MCF 10A (cell line): ENCODE results near the gene ZNF44. TPM values are rescaled to one million over a fixed set of nuclear protein-coding genes. Genes with fewer than 3 reads are reported as not detected.

Experiments
- BruUV-seq: library from RNA; stranded (reverse); fragments of 400-500 nt; replicated peaks from 2 replicates; lab custom pipeline; 2021; lab: Mats Ljungman, UMichigan
- CTCF ChIA-PET: fragments of 300-600 bp; sonication (Branson Sonifier 250); formaldehyde crosslinking; extraction: SDS; loops from one replicate; lab custom pipeline; 2021; ENCODE audit warnings: antibody characterized with exemption, inconsistent platforms; lab: Yijun Ruan, JAX
- POLR2A ChIA-PET: fragments of 300-600, 350-650 bp; sonication (Branson Sonifier 250); formaldehyde crosslinking; extraction: SDS; loops from one replicate; lab custom pipeline; 2020; ENCODE audit warnings: antibody characterized with exemption, inconsistent platforms; lab: Yijun Ruan, JAX
- DNase-seq: peaks from one replicate; pipeline ENCODE4 v3.0.0-alpha.2; 2018; ENCODE audit not compliant: unreplicated experiment
- H3K27ac Mint-ChIP-seq: one replicate; pipeline ENCODE4 v1.8.0; 2022; ENCODE audit warnings: mild to moderate bottlenecking, low read depth, mixed read lengths; ENCODE audit not compliant: unreplicated experiment
- H3K27me3 Mint-ChIP-seq: one replicate; pipeline ENCODE4 v1.8.0; 2022; ENCODE audit warnings: mixed read lengths; ENCODE audit not compliant: insufficient read depth, unreplicated experiment
- H3K36me3 Mint-ChIP-seq: one replicate; pipeline ENCODE4 v1.8.0; 2022; ENCODE audit warnings: mild to moderate bottlenecking, moderate library complexity, mixed read lengths; ENCODE audit not compliant: insufficient read depth, unreplicated experiment
- H3K4me1 Mint-ChIP-seq: one replicate; pipeline ENCODE4 v1.8.0; 2022; ENCODE audit warnings: mixed read lengths; ENCODE audit not compliant: insufficient read depth, unreplicated experiment
- H3K4me3 Mint-ChIP-seq: one replicate; pipeline ENCODE4 v1.8.0; 2022; ENCODE audit warnings: mild to moderate bottlenecking, moderate library complexity, mixed read lengths; ENCODE audit not compliant: unreplicated experiment
- H3K9me3 Mint-ChIP-seq: one replicate; pipeline ENCODE4 v1.8.0; 2022; ENCODE audit warnings: mixed read lengths; ENCODE audit not compliant: unreplicated experiment
- CTCF ChIP-seq: fragments of 200-600 bp; IDR thresholded peaks from one replicate; pipeline ENCODE4 v1.8.0; 2022; ENCODE audit warnings: antibody characterized with exemption, mild to moderate bottlenecking; ENCODE audit not compliant: unreplicated experiment
- intact Hi-C: fragments of 100-400 bp; cut with micrococcal nuclease; formaldehyde crosslinking; loops from 2 replicates; pipeline ENCODE4 v1.14.1; 2022
- total RNA-seq: library from RNA; stranded (reverse); gene quantifications from 2 replicates; pipeline ENCODE4 v1.2.3, GENCODE V29; 2022

The ZNF44 gene
- total RNA-seq, 1 experiment from 2014 or later, result 10.3 TPM

- Mint-ChIP-seq H3K27ac (no peak overlapping the region), H3K27me3 (no peaks in the 10 kb centered on the region), H3K36me3 (peaks cover 7% of the 10 kb centered on the region), H3K4me3 (no peak overlapping the region), H3K4me1 (no peaks in the 10 kb centered on the region), H3K9me3 (peaks cover 21% of the 10 kb centered on the region)
- ChIA-PET CTCF (interaction anchor here (0.5 to 0.6 kb wide), 2 partner anchors 29 to 121 kb away, joined by 3 read pairs; partner anchors contain the start of gene ZNF20), POLR2A (interaction anchor here (0.6 kb wide), 1 partner anchor 124 kb away, joined by 5 read pairs; no protein-coding TSS in a partner anchor)
- BruUV-seq, result no TSS peak
- intact Hi-C loops, result no loop called here
- no peak for DNase-seq
- TF ChIP-seq CTCF, result no peak
These were observed 33.8 kb downstream of the ZNF44 start for GRCh38 chr19:12260861-12261260.

- no TSS peak for BruUV-seq
- H3K4me1 Mint-ChIP-seq, result no peaks in the 10 kb centered on the region
- intact Hi-C loops, result no loop called here
- H3K4me3 Mint-ChIP-seq, result no peak overlapping the region
- ChIA-PET CTCF (interaction anchor here (0.6 kb wide), 1 partner anchor 120 kb away, joined by 3 read pairs; the partner anchor contains the start of gene ZNF20), POLR2A (no interaction called here)
- H3K27me3 Mint-ChIP-seq, result no peaks in the 10 kb centered on the region
- peaks cover 18% of the 10 kb centered on the region for H3K9me3 Mint-ChIP-seq
- no peak for TF ChIP-seq CTCF
- peaks cover 7% of the 10 kb centered on the region for H3K36me3 Mint-ChIP-seq
- H3K27ac Mint-ChIP-seq, result no peak overlapping the region
- DNase-seq, result no peak
These were observed 34.4 kb downstream of the ZNF44 start for GRCh38 chr19:12260236-12260635.

- Mint-ChIP-seq H3K27ac (no peak overlapping the region), H3K4me1 (no peaks in the 10 kb centered on the region), H3K27me3 (no peaks in the 10 kb centered on the region), H3K36me3 (peaks cover 4% of the 10 kb centered on the region), H3K4me3 (no peak overlapping the region), H3K9me3 (peaks cover 13% of the 10 kb centered on the region)
- POLR2A ChIA-PET, result no interaction called here
- intact Hi-C loops, result no loop called here
- CTCF ChIA-PET, result no interaction called here
- no TSS peak for BruUV-seq
- no peak for TF ChIP-seq CTCF
- no peak for DNase-seq
These were observed 39.3 kb downstream of the ZNF44 start for GRCh38 chr19:12255372-12255771.

GRCh38 chr19:12247644-12248222 lies 47.0 kb downstream of the ZNF44 start:
- intact Hi-C loops, result no loop called here
- no peak for TF ChIP-seq CTCF
- ChIA-PET POLR2A (no interaction called here), CTCF (no interaction called here)
- H3K27ac Mint-ChIP-seq, result no peak overlapping the region
- no peaks in the 10 kb centered on the region for H3K4me1 Mint-ChIP-seq
- H3K36me3 Mint-ChIP-seq, result peaks cover 14% of the 10 kb centered on the region
- no peak for DNase-seq
- peaks cover 16% of the 10 kb centered on the region for H3K9me3 Mint-ChIP-seq
- BruUV-seq, result no TSS peak
- H3K4me3 Mint-ChIP-seq, result no peak overlapping the region
- H3K27me3 Mint-ChIP-seq, result no peaks in the 10 kb centered on the region
